Activated naive CD8-positive, alpha-beta T cell (primary cell): ENCODE results near the gene AKAP1.

Experiments
- H3K27ac Mint-ChIP-seq: one replicate; pipeline ENCODE4 v1.8.0; 2021; ENCODE audit warnings: mixed read lengths
- H3K27me3 Mint-ChIP-seq: one replicate; pipeline ENCODE4 v1.8.0; 2021; ENCODE audit warnings: mixed read lengths
- H3K36me3 Mint-ChIP-seq: one replicate; pipeline ENCODE4 v1.8.0; 2021; ENCODE audit warnings: mixed read lengths
- H3K4me1 Mint-ChIP-seq: one replicate; pipeline ENCODE4 v1.8.0; 2021; ENCODE audit warnings: low read depth, mixed read lengths
- H3K4me3 Mint-ChIP-seq: one replicate; pipeline ENCODE4 v1.8.0; 2021; ENCODE audit warnings: mild to moderate bottlenecking, mixed read lengths
- H3K9me3 Mint-ChIP-seq: one replicate; pipeline ENCODE4 v1.8.0; 2021; ENCODE audit warnings: low read depth, mixed read lengths

Gene AKAP1

GRCh38 chr17:57067162-57067561 lies 17.9 kb upstream of the AKAP1 start:
- no peaks in the 10 kb centered on the region for H3K4me1 Mint-ChIP-seq
- H3K27ac Mint-ChIP-seq = no peak overlapping the region
- H3K36me3 Mint-ChIP-seq = peaks cover 3% of the 10 kb centered on the region
- no peak overlapping the region for H3K4me3 Mint-ChIP-seq
- peaks cover 6% of the 10 kb centered on the region for H3K27me3 Mint-ChIP-seq
- H3K9me3 Mint-ChIP-seq = no peaks in the 10 kb centered on the region

GRCh38 chr17:57067781-57068180 lies 17.3 kb upstream of the AKAP1 start:
- Mint-ChIP-seq H3K27me3 (peaks cover 6% of the 10 kb centered on the region), H3K4me3 (no peak overlapping the region), H3K36me3 (peaks cover 3% of the 10 kb centered on the region), H3K27ac (no peak overlapping the region), H3K9me3 (no peaks in the 10 kb centered on the region), H3K4me1 (no peaks in the 10 kb centered on the region)

GRCh38 chr17:57068222-57068658 lies 16.8 kb upstream of the AKAP1 start:
- Mint-ChIP-seq H3K27ac (no peak overlapping the region), H3K36me3 (peaks cover 3% of the 10 kb centered on the region), H3K27me3 (peaks cover 3% of the 10 kb centered on the region), H3K4me1 (no peaks in the 10 kb centered on the region), H3K4me3 (no peak overlapping the region), H3K9me3 (no peaks in the 10 kb centered on the region)

GRCh38 chr17:57068707-57069106 lies 16.3 kb upstream of the AKAP1 start:
- Mint-ChIP-seq H3K4me1 (no peaks in the 10 kb centered on the region), H3K36me3 (peaks cover 3% of the 10 kb centered on the region), H3K4me3 (no peak overlapping the region), H3K27me3 (peaks cover 2% of the 10 kb centered on the region), H3K27ac (no peak overlapping the region), H3K9me3 (no peaks in the 10 kb centered on the region)

GRCh38 chr17:57071991-57072944 lies 12.8 kb upstream of the AKAP1 start:
- Mint-ChIP-seq H3K36me3 (no peaks in the 10 kb centered on the region), H3K27ac (no peak overlapping the region), H3K9me3 (no peaks in the 10 kb centered on the region), H3K27me3 (no peaks in the 10 kb centered on the region), H3K4me3 (no peak overlapping the region), H3K4me1 (no peaks in the 10 kb centered on the region)

GRCh38 chr17:57073626-57074025 lies 11.4 kb upstream of the AKAP1 start:
- Mint-ChIP-seq H3K36me3 (no peaks in the 10 kb centered on the region), H3K27ac (no peak overlapping the region), H3K9me3 (no peaks in the 10 kb centered on the region), H3K27me3 (no peaks in the 10 kb centered on the region), H3K4me3 (no peak overlapping the region), H3K4me1 (no peaks in the 10 kb centered on the region)

- no peak overlapping the region for H3K27ac Mint-ChIP-seq
- H3K4me3 Mint-ChIP-seq = no peak overlapping the region
- H3K9me3 Mint-ChIP-seq = no peaks in the 10 kb centered on the region
- H3K36me3 Mint-ChIP-seq = no peaks in the 10 kb centered on the region
- H3K4me1 Mint-ChIP-seq = no peaks in the 10 kb centered on the region
- H3K27me3 Mint-ChIP-seq = no peaks in the 10 kb centered on the region
Measured at GRCh38 chr17:57075193-57075592, 9.9 kb upstream of the AKAP1 start.

- no peak overlapping the region for H3K27ac Mint-ChIP-seq
- no peaks in the 10 kb centered on the region for H3K36me3 Mint-ChIP-seq
- no peaks in the 10 kb centered on the region for H3K27me3 Mint-ChIP-seq
- no peak overlapping the region for H3K4me3 Mint-ChIP-seq
- peaks cover 2% of the 10 kb centered on the region for H3K4me1 Mint-ChIP-seq
- H3K9me3 Mint-ChIP-seq = no peaks in the 10 kb centered on the region
Measured at GRCh38 chr17:57075785-57076184, 9.3 kb upstream of the AKAP1 start.

- H3K4me1 Mint-ChIP-seq = peaks cover 4% of the 10 kb centered on the region
- H3K4me3 Mint-ChIP-seq = no peak overlapping the region
- no peak overlapping the region for H3K27ac Mint-ChIP-seq
- no peaks in the 10 kb centered on the region for H3K36me3 Mint-ChIP-seq
- H3K9me3 Mint-ChIP-seq = no peaks in the 10 kb centered on the region
- no peaks in the 10 kb centered on the region for H3K27me3 Mint-ChIP-seq
Measured at GRCh38 chr17:57077000-57077399, 8.0 kb upstream of the AKAP1 start.

GRCh38 chr17:57078274-57078673 lies 6.8 kb upstream of the AKAP1 start:
- Mint-ChIP-seq H3K27me3 (no peaks in the 10 kb centered on the region), H3K36me3 (no peaks in the 10 kb centered on the region), H3K9me3 (no peaks in the 10 kb centered on the region), H3K4me1 (peaks cover 9% of the 10 kb centered on the region), H3K4me3 (no peak overlapping the region), H3K27ac (no peak overlapping the region)

GRCh38 chr17:57080718-57081117 lies 4.3 kb upstream of the AKAP1 start:
- Mint-ChIP-seq H3K36me3 (no peaks in the 10 kb centered on the region), H3K27ac (peak overlapping the region; percentile 28), H3K9me3 (no peaks in the 10 kb centered on the region), H3K27me3 (no peaks in the 10 kb centered on the region), H3K4me1 (peaks cover 14% of the 10 kb centered on the region), H3K4me3 (no peak overlapping the region)

GRCh38 chr17:57082441-57082840 lies 2.6 kb upstream of the AKAP1 start:
- Mint-ChIP-seq H3K4me3 (no peak overlapping the region), H3K27ac (no peak overlapping the region)

GRCh38 chr17:57084361-57084801 lies 665 bp upstream of the AKAP1 start:
- Mint-ChIP-seq H3K4me1 (peaks cover 38% of the 10 kb centered on the region), H3K36me3 (no peaks in the 10 kb centered on the region), H3K9me3 (no peaks in the 10 kb centered on the region), H3K4me3 (peak overlapping the region; percentile 93), H3K27me3 (no peaks in the 10 kb centered on the region), H3K27ac (peak overlapping the region; percentile 90)

More at GRCh38 chr17:57082441-57082840, 2.6 kb upstream of the AKAP1 start:
- no peaks in the 10 kb centered on the region for H3K9me3 Mint-ChIP-seq
- H3K27me3 Mint-ChIP-seq = no peaks in the 10 kb centered on the region
- H3K4me1 Mint-ChIP-seq = peaks cover 22% of the 10 kb centered on the region
- H3K36me3 Mint-ChIP-seq = no peaks in the 10 kb centered on the region

- Mint-ChIP-seq H3K36me3 (no peaks in the 10 kb centered on the region), H3K27ac (peak overlapping the region; percentile 34), H3K4me1 (peaks cover 47% of the 10 kb centered on the region), H3K4me3 (peak overlapping the region; percentile 89), H3K27me3 (no peaks in the 10 kb centered on the region), H3K9me3 (no peaks in the 10 kb centered on the region)
Measured at GRCh38 chr17:57085448-57086068, 512 bp downstream of the AKAP1 start.
